Measurements from ENCODE around the gene MCM10. TPM values are rescaled to one million over a fixed set of nuclear protein-coding genes. Genes with fewer than 3 reads are reported as not detected.
A peak's percentile ranks its signal among the peaks of the same experiment; 100 is the strongest.

Gene MCM10
- total RNA-seq, 1 donor from 2014 or later, result 1.5 TPM

DNA sequence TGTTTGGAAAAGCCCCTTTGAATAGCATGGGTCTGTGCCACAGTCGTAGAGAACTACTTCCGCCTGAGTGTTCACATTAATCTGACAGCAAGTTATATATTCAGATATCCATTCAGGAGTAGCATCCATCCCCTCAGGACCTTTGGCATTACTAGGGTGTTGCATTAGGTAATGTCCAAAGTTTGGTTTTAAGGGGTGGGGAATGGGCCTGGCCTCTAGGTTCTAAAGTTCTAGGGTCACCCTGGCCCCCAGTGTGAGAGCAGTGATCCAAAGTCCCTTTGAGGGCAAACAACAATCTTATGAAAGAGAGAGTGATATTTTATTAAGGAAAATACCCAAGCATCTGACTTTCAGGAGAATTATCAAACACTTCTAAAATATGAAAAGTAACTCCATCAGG is 12.3 kb downstream of the MCM10 start:
- H3K27ac Mint-ChIP-seq (ENCODE audit: unreplicated experiment), result peak overlapping the region; percentile 54

GRCh38 chr10:13180788-13181187 is 19.4 kb downstream of the MCM10 start:
- no peaks in the 10 kb centered on the region for H3K4me1 Mint-ChIP-seq (ENCODE audit: low read depth, unreplicated experiment)
- FAIRE-seq, result no peak

More for the DNA sequence above, 12.3 kb downstream of the MCM10 start:
- H2AFZ ChIP-seq (ENCODE audit: low read depth, low read length), result no peak overlapping the region
- H3K4me2 ChIP-seq (ENCODE audit: low read length), result no peak overlapping the region
- H4K20me1 ChIP-seq (ENCODE audit: insufficient read depth, low read length), result no peaks in the 10 kb centered on the region
- peaks cover 4% of the 10 kb centered on the region for H3K36me3 ChIP-seq (ENCODE audit: insufficient read depth, low read length)
- H3K4me1 ChIP-seq (ENCODE audit: insufficient read depth, low read length), result no peaks in the 10 kb centered on the region
- Mint-ChIP-seq H3K4me3 (ENCODE audit: unreplicated experiment) (no peak overlapping the region), H3K36me3 (ENCODE audit: low read depth, unreplicated experiment) (no peaks in the 10 kb centered on the region), H3K4me1 (ENCODE audit: low read depth, unreplicated experiment) (no peaks in the 10 kb centered on the region), H3K9me3 (ENCODE audit: unreplicated experiment) (no peaks in the 10 kb centered on the region), H3K27me3 (ENCODE audit: low read depth, unreplicated experiment) (no peaks in the 10 kb centered on the region)
- no peaks in the 10 kb centered on the region for H3K27me3 ChIP-seq (ENCODE audit: insufficient read depth, low read length)
- TF ChIP-seq EZH2 (IDR thresholded peaks at IDR 0.05; ENCODE audit: insufficient read depth, low read length) (no peak), CTCF (IDR thresholded peaks at IDR 0.05; ENCODE audit: insufficient read depth, low read depth, low read length) (no peak)
- H3K9ac ChIP-seq (ENCODE audit: low read length), result no peak overlapping the region
- no peak overlapping the region for H3K27ac ChIP-seq (ENCODE audit: low read depth, low read length)
- FAIRE-seq (no peak), DNase-seq (ENCODE audit: low read depth) (no peak)
- H3K79me2 ChIP-seq (ENCODE audit: insufficient read depth, low read length), result no peaks in the 10 kb centered on the region
- no peak overlapping the region for H3K4me3 ChIP-seq (ENCODE audit: insufficient read depth, low read depth, low read length)
- H3K9me3 ChIP-seq (ENCODE audit: insufficient read depth, low read depth, low read length), result no peaks in the 10 kb centered on the region

More at GRCh38 chr10:13180788-13181187, 19.4 kb downstream of the MCM10 start:
- Mint-ChIP-seq H3K4me3 (ENCODE audit: unreplicated experiment) (no peak overlapping the region), H3K9me3 (ENCODE audit: unreplicated experiment) (no peaks in the 10 kb centered on the region), H3K36me3 (ENCODE audit: low read depth, unreplicated experiment) (no peaks in the 10 kb centered on the region), H3K27ac (ENCODE audit: unreplicated experiment) (no peak overlapping the region), H3K27me3 (ENCODE audit: low read depth, unreplicated experiment) (no peaks in the 10 kb centered on the region)
- Histone ChIP-seq H3K27me3 (ENCODE audit: insufficient read depth, low read length) (no peaks in the 10 kb centered on the region), H3K27ac (ENCODE audit: low read depth, low read length) (no peak overlapping the region), H3K4me1 (ENCODE audit: insufficient read depth, low read length) (no peaks in the 10 kb centered on the region), H4K20me1 (ENCODE audit: insufficient read depth, low read length) (no peaks in the 10 kb centered on the region), H3K4me3 (ENCODE audit: insufficient read depth, low read depth, low read length) (no peak overlapping the region), H3K36me3 (ENCODE audit: insufficient read depth, low read length) (peaks cover 4% of the 10 kb centered on the region), H3K4me2 (ENCODE audit: low read length) (no peak overlapping the region), H3K79me2 (ENCODE audit: insufficient read depth, low read length) (no peaks in the 10 kb centered on the region), H2AFZ (ENCODE audit: low read depth, low read length) (no peak overlapping the region), H3K9me3 (ENCODE audit: insufficient read depth, low read depth, low read length) (no peaks in the 10 kb centered on the region), H3K9ac (ENCODE audit: low read length) (no peak overlapping the region)
- TF ChIP-seq EZH2 (IDR thresholded peaks at IDR 0.05; ENCODE audit: insufficient read depth, low read length), result no peak
- TF ChIP-seq CTCF (IDR thresholded peaks at IDR 0.05; ENCODE audit: insufficient read depth, low read depth, low read length), result no peak
- DNase-seq (ENCODE audit: low read depth), result no peak
